Hippocampal formation (tissue), 2 donors: ENCODE measurements around the gene PARD6A.
A peak's percentile ranks its signal among the peaks of the same experiment; 100 is the strongest.

Source experiments
- DNase-seq, 2 donors: peaks; one replicate each; lab custom pipeline; 2025; lab: John Stamatoyannopoulos, UW

PARD6A gene

GRCh38 chr16:67653789-67654402, 6.9 kb upstream of the PARD6A start:
- no peak for DNase-seq

GRCh38 chr16:67654403-67654911, 6.3 kb upstream of the PARD6A start:
- DNase-seq = no peak

- no peak for DNase-seq
Observed at GRCh38 chr16:67655363-67655762, 5.4 kb upstream of the PARD6A start.

DNA sequence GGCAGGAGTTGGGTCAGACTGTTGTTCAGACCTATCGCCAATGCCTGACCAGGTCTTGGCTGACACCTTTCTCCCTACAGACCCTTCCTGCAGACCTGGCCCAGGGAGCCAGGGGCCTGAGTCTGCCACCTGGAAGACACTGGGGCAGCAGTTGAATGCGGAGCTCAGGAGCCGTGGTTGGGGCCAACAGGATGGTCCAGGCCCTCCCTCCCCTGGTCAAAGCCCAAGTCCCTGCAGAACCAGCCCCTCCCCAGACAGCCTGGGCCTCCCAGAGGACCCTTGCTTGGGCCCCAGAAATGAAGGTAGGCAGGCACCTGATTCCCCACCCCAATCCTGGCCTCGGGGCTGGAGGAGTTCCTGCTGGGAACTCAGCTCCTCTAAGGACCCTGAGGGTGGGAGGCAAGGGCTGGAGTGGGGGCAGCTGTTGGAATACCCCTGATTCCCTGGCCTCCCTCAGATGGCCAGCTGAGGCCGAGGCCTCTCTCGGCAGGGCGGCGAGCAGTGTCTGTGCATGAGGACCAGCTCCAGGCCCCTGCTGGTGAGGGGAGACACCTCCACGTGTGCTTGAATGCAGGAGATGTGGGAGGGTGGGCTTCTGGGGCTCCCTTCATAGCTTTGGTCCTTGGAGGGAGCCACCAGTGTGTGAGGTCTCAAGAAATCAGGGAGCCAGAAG, 4.3 kb upstream of the PARD6A start:
- DNase-seq = no peak

DNA sequence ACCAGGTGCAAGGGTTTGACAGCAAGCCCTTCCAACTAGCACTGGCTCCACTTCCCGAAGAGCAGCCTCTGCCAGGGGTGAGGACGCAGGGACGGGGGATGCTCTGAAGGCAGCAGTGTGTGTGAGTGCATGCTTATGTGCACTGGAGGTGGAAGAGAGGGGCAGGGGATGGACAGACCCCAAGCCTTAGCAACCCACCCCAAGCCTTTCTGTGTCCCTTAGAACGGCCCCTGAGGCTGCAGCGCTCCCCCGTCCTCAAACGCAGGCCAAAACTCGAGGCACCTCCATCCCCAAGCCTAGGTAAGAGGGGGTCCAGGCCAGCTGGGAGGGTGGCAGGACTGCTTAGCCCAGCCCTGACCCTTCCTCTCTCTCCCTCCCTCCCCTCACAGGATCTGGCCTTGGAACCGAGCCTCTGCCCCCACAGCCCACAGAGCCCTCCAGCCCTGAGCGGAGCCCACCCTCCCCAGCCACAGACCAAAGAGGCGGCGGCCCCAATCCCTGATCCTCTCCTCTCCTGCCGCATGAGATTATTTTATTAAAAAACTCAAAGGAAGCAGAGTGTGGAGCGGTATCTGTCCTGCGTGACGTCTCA, 3.6 kb upstream of the PARD6A start:
- no peak for DNase-seq

DNA sequence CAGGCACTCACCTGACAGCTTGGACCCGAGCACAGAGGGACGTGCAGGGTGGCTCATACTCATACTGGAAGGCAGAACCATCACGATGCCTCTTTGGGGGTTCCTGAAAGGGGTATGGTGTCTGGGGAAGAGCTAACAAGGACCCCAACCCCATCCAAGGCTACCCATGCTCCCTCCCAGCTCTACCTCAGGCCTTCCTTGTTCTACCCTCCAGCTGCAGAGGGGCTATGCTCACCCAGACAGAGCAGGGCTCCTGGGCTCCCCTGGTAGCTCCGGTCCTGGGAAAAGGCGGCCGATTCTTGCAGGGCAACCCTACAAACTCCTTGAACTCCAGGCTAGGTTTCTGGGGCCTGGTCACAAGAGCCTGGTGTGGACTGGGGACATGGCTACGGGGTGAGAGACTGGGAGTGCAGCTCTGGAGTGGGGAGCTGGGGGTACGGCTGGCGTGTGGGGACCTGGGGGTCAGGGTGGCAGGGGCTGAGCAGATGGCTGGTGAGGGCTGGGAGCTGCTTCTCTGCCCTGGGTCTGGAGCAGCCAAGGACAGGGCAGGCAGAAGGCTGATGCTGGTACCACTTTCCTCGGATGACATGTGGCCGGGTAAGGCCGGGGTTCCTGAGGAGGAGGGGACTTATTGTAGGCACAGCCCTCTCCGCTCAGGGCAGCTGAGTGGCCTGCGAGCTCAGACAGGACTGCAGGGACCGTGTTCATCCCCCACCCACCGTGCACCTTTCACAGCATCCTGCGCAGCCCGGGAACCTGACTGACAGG, 2.8 kb upstream of the PARD6A start:
- no peak for DNase-seq

- no peak for DNase-seq
Observed at GRCh38 chr16:67658849-67659674, 1.7 kb upstream of the PARD6A start.

DNA sequence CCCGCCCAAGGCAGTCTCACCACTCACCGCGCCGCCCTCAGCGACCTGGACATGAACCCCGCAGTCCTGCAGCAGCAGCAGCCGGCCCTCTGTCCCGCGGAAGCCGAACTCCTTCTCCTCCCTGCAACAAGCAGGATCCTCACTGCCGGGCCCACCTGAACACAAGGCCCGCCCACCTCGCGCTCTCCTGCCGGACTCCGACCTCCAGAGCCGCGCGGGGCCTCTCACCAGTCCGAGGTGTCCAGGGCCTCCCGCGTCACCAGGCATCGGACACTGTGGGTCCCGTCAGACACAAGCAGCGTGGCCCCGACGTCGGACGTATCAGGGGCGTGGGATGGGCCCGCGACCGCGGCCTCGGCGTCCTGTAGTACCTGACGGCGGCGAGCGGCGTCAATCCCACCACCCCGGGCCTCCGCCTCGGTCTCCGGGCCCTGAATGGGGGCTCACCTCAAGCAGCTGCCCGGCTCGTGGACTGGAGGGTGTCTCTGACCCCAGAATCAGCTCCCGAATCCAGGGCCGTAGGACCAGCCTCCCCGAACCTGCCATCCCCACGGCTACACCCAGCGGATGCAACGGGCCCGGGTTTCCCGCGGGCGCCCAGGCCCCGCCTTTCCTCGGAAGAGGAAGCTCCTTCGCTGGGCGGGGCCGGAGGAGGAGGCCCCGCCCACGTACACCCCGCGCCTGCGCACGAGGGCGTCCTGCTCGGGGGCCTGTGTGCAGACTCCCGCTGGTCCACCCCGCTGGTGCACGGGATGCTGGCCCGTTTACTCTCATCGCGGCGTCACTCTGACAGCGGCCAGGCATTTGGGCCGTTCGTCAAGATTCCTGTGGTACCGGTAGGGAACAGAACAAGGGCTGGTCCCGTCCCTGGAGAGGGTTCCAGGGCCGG, 841 bp upstream of the PARD6A start, which contains the start of gene ACD:
ACD (minus strand) TSS at position 586 of the 889 bp plus-strand sequence; CDS start at position 546, 40 bp downstream.
- DNase-seq = peak; percentile 79 to 88

GRCh38 chr16:67661101-67661761, 471 bp downstream of the PARD6A start:
- DNase-seq = no peak

DNA sequence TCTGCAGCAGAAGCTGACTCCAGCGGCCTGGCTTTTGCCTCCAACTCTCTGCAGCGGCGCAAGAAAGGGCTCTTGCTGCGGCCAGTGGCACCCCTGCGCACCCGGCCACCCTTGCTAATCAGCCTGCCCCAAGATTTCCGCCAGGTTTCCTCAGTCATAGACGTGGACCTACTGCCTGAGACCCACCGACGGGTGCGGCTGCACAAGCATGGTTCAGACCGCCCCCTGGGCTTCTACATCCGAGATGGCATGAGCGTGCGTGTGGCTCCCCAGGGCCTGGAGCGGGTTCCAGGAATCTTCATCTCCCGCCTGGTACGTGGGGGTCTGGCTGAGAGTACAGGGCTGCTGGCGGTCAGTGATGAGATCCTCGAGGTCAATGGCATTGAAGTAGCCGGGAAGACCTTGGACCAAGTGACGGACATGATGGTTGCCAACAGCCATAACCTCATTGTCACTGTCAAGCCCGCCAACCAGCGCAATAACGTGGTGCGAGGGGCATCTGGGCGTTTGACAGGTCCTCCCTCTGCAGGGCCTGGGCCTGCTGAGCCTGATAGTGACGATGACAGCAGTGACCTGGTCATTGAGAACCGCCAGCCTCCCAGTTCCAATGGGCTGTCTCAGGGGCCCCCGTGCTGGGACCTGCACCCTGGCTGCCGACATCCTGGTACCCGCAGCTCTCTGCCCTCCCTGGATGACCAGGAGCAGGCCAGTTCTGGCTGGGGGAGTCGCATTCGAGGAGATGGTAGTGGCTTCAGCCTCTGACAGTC, 1.3 kb downstream of the PARD6A start:
- DNase-seq = no peak

- no peak for DNase-seq
Observed at GRCh38 chr16:67662653-67663010, 1.9 kb downstream of the PARD6A start.

DNA sequence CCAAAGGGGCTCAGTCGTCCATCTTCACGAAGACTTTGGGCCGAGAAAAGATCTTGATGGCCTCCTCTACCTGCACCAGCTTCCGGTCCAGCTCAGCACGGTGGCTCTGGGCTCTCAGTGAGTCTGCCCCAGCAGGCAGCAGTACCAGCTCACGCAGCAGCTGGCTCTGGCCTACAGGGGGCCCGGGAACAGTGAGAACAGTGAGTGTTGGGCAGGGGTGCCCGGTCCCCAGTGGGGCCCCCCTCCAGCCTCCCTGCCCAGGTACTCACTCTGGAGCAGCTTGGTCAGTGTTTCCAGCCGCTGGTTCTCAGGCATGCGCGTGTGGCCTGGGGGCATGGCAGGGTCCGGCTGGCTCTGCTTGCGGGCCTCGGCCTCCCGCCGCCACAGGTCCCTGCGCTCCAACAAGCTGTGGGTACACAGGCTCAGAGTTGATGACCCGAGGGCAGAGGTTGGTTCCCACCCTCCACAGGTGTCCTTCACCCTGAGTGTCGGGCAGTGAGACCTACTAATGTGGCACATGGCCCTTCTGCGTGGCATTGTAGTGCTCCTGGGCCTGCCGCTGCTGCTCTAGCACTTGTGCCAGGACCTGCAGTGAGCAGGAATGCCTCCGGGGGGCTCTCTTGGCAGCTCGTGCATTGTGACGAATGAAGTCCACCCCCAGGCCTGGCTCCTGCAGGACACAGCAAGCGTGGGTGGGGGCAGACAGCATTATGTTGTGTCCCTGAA, 2.6 kb downstream of the PARD6A start:
- DNase-seq = no peak

DNA sequence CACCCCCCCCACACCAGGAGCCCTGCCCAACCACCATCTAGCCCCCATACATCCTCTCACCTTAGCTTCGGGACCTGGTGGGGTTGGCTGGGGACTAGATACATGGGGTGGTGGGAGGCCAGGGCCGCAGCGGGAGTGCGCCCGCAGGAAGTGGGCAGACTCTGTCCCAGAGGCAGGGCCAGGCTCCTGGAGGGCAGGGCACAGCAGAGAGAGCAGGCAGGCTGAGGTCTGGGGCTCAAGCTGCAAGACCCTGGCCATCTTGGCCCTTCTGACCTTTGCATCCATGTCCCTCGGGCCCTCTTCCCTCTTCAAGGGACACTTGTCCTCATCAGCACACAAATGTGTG, 3.1 kb downstream of the PARD6A start:
- no peak for DNase-seq

GRCh38 chr16:67664258-67664657, 3.5 kb downstream of the PARD6A start:
- no peak for DNase-seq

GRCh38 chr16:67664871-67665270, 4.1 kb downstream of the PARD6A start:
- no peak for DNase-seq

DNA sequence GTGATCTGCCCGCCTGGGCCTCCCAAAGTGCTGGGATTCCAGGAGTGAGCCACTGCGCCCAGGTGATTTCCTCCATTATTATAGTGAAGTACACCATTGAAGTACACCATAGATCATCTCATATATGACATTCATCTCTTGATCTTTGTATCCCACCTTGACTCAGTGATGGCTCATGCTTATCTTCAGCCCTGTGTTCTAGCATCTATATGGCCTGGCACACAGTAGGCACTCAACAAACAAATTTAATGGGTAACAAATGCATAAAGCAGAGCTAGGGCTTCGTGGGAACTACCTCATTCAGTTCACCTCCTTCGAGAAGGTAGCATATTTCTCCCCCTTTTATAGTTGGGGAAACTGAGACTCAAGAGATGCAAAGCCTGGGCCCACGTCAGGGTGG, 4.8 kb downstream of the PARD6A start:
- DNase-seq = no peak

GRCh38 chr16:67666032-67666551, 5.3 kb downstream of the PARD6A start:
- no peak for DNase-seq
